ENCODE results near the gene SNRNP48. TPM values are rescaled to one million over a fixed set of nuclear protein-coding genes. Genes with fewer than 3 reads are reported as not detected.

SNRNP48 gene
- total RNA-seq, 1 experiment from 2014 or later = 26.2 TPM

DNA sequence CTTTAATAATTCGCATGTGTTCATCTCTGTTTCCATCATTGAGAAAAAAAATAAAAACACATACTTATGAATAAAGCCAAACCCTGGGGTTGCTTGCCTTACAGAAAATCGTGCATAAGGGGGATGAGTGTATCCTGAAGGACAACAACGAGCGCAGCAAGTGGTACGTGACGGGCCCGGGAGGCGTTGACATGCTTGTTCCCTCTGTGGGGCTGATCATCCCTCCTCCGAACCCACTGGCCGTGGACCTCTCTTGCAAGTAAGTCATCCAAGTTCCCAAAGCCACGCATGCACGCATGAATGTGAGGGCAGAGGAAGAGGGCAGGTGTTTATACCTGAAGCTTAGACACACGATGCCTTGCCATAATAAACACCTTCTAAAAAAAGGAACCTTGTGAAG is 20.9 kb upstream of the SNRNP48 start:
- Histone ChIP-seq H3K27me3 (ENCODE audit: insufficient read depth, low read length) (no peaks in the 10 kb centered on the region), H4K20me1 (ENCODE audit: insufficient read depth) (no peaks in the 10 kb centered on the region), H3K79me2 (ENCODE audit: insufficient read depth, low read length) (no peaks in the 10 kb centered on the region), H3K9me3 (ENCODE audit: control insufficient read depth in 1 of 2, insufficient read depth in 1 of 2, low read depth in 1 of 2, low read length in 2 of 2) (no peaks in the 10 kb centered on the region), H3K36me3 (ENCODE audit: control insufficient read depth in 1 of 2, insufficient read depth in 2 of 2, low read length in 2 of 2) (peaks cover 69 to 79% of the 10 kb centered on the region in 2 experiments), H3K4me2 (ENCODE audit: low read length) (no peak overlapping the region), H2AFZ (ENCODE audit: low read depth, low read length, poor library complexity, severe bottlenecking) (no peak overlapping the region), H3K9me2 (ENCODE audit: insufficient read depth) (no peaks in the 10 kb centered on the region), H3K27ac (ENCODE audit: low read depth, low read length) (no peak overlapping the region), H3K4me3 (replicated peaks in 1 of 2; ENCODE audit: low read depth in 1 of 2, low read length in 2 of 2) (no peak overlapping the region), H3K4me1 (ENCODE audit: control insufficient read depth in 1 of 2, insufficient read depth in 2 of 2, low read length in 2 of 2) (no peaks in the 10 kb centered on the region), H3K9ac (ENCODE audit: low read length) (no peak overlapping the region)
- RAD21 ChIA-PET (ENCODE audit: low non-redundant PET in 1 of 2, low total read pairs in 2 of 2, uncharacterized antibody in 2 of 2, unreplicated experiment in 2 of 2) = no interaction called here
- ATAC-seq = no peak
- intact Hi-C loops (cut with micrococcal nuclease) = no loop called here
- TF ChIP-seq, protein P1, sequence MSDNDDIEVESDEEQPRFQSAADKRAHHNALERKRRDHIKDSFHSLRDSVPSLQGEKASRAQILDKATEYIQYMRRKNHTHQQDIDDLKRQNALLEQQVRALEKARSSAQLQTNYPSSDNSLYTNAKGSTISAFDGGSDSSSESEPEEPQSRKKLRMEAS (IDR thresholded peaks at IDR 0.05) = no peak
- no peak for TF ChIP-seq TCF7L2 (IDR thresholded peaks at IDR 0.05; ENCODE audit: borderline replicate concordance, extremely low read depth, insufficient read depth, insufficient read length)
- no peak for TF ChIP-seq SRF (IDR thresholded peaks at IDR 0.05; ENCODE audit: low read depth)
- no peak for TF ChIP-seq ZNF274 (IDR thresholded peaks at IDR 0.05; ENCODE audit: low read depth, low read length)
- TF ChIP-seq, protein P2, sequence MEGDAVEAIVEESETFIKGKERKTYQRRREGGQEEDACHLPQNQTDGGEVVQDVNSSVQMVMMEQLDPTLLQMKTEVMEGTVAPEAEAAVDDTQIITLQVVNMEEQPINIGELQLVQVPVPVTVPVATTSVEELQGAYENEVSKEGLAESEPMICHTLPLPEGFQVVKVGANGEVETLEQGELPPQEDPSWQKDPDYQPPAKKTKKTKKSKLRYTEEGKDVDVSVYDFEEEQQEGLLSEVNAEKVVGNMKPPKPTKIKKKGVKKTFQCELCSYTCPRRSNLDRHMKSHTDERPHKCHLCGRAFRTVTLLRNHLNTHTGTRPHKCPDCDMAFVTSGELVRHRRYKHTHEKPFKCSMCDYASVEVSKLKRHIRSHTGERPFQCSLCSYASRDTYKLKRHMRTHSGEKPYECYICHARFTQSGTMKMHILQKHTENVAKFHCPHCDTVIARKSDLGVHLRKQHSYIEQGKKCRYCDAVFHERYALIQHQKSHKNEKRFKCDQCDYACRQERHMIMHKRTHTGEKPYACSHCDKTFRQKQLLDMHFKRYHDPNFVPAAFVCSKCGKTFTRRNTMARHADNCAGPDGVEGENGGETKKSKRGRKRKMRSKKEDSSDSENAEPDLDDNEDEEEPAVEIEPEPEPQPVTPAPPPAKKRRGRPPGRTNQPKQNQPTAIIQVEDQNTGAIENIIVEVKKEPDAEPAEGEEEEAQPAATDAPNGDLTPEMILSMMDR (IDR thresholded peaks at IDR 0.05 in 2 of 3, conservative IDR thresholded peaks at IDR 0.05 in 1 of 3; ENCODE audit: borderline replicate concordance in 1 of 3, insufficient read depth in 1 of 3, low read depth in 2 of 3, low read length in 2 of 3) = no peak
- no TSS peak for BruUV-seq (replicated peaks)
- POLR2A ChIA-PET = no interaction called here
- CTCF ChIA-PET = no interaction called here
- no peak for DNase-seq (ENCODE audit: low read depth, low spot score)

DNA sequence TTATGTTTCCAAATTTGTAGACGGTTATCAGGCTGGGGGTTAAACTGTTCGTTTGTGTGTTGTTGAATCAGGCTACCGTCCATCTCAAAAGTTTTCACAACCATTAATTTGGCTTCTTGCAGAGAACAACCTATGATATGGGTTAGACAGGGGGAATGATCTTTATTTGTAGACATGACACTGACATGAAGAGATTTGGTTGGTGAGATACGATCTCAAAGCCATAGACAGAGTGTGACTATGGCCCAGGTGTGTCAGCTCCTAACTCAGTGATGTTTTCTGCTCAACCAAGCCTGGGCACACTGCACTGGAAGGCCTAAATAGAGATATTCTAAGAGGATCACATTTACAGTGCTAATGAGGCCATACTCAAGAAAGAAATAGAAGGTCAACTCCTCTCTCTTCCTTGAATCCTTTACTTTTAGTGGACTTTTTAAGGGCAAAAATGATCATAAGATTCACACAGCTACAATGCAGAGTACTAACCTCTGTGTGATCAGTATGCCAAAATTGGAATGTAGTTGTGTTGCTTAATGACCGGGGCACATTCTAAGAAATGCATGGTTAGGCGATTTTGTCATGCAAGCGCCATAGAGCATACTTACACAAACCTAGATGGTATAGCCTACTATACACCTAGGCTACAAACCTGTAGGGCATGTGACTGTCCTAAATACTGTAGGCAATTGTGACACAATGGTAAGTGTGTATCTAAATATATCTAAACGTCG is 17.6 kb upstream of the SNRNP48 start:
- BruUV-seq (replicated peaks) = no TSS peak
- H2AFZ ChIP-seq (ENCODE audit: low read depth, low read length, poor library complexity, severe bottlenecking) = no peak overlapping the region
- peaks cover 79 to 80% of the 10 kb centered on the region in 2 experiments for H3K36me3 ChIP-seq (ENCODE audit: control insufficient read depth in 1 of 2, insufficient read depth in 2 of 2, low read length in 2 of 2)
- no peak overlapping the region for H3K9ac ChIP-seq (ENCODE audit: low read length)
- no peak overlapping the region for H3K4me2 ChIP-seq (ENCODE audit: low read length)
- ATAC-seq = no peak
- H3K9me3 ChIP-seq (ENCODE audit: control insufficient read depth in 1 of 2, insufficient read depth in 1 of 2, low read depth in 1 of 2, low read length in 2 of 2) = no peaks in the 10 kb centered on the region
- no peak overlapping the region for H3K27ac ChIP-seq (ENCODE audit: low read depth, low read length)
- no peaks in the 10 kb centered on the region for H3K27me3 ChIP-seq (ENCODE audit: insufficient read depth, low read length)
- ChIA-PET CTCF (no interaction called here), POLR2A (no interaction called here), RAD21 (ENCODE audit: low non-redundant PET in 1 of 2, low total read pairs in 2 of 2, uncharacterized antibody in 2 of 2, unreplicated experiment in 2 of 2) (no interaction called here)
- no peaks in the 10 kb centered on the region for H4K20me1 ChIP-seq (ENCODE audit: insufficient read depth)
- H3K4me1 ChIP-seq (ENCODE audit: control insufficient read depth in 1 of 2, insufficient read depth in 2 of 2, low read length in 2 of 2) = no peaks in the 10 kb centered on the region
- DNase-seq (ENCODE audit: low read depth, low spot score) = no peak
- no peaks in the 10 kb centered on the region for H3K9me2 ChIP-seq (ENCODE audit: insufficient read depth)
- no peaks in the 10 kb centered on the region for H3K79me2 ChIP-seq (ENCODE audit: insufficient read depth, low read length)
- H3K4me3 ChIP-seq (replicated peaks in 1 of 2; ENCODE audit: low read depth in 1 of 2, low read length in 2 of 2) = no peak overlapping the region
- intact Hi-C loops (cut with micrococcal nuclease) = no loop called here
- TF ChIP-seq EZH2 (IDR thresholded peaks at IDR 0.05) = no peak
- TF ChIP-seq, protein P3, sequence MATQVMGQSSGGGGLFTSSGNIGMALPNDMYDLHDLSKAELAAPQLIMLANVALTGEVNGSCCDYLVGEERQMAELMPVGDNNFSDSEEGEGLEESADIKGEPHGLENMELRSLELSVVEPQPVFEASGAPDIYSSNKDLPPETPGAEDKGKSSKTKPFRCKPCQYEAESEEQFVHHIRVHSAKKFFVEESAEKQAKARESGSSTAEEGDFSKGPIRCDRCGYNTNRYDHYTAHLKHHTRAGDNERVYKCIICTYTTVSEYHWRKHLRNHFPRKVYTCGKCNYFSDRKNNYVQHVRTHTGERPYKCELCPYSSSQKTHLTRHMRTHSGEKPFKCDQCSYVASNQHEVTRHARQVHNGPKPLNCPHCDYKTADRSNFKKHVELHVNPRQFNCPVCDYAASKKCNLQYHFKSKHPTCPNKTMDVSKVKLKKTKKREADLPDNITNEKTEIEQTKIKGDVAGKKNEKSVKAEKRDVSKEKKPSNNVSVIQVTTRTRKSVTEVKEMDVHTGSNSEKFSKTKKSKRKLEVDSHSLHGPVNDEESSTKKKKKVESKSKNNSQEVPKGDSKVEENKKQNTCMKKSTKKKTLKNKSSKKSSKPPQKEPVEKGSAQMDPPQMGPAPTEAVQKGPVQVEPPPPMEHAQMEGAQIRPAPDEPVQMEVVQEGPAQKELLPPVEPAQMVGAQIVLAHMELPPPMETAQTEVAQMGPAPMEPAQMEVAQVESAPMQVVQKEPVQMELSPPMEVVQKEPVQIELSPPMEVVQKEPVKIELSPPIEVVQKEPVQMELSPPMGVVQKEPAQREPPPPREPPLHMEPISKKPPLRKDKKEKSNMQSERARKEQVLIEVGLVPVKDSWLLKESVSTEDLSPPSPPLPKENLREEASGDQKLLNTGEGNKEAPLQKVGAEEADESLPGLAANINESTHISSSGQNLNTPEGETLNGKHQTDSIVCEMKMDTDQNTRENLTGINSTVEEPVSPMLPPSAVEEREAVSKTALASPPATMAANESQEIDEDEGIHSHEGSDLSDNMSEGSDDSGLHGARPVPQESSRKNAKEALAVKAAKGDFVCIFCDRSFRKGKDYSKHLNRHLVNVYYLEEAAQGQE (IDR thresholded peaks at IDR 0.05; ENCODE audit: low read depth) = no peak
- TF ChIP-seq ZNF274 (IDR thresholded peaks at IDR 0.05; ENCODE audit: low read depth, low read length) = no peak
- no peak for TF ChIP-seq POLR2A (IDR thresholded peaks at IDR 0.05; ENCODE audit: borderline replicate concordance, extremely low read depth, insufficient read depth, insufficient read length)
- TF ChIP-seq SRF (IDR thresholded peaks at IDR 0.05; ENCODE audit: low read depth) = no peak
- TF ChIP-seq, protein P4, sequence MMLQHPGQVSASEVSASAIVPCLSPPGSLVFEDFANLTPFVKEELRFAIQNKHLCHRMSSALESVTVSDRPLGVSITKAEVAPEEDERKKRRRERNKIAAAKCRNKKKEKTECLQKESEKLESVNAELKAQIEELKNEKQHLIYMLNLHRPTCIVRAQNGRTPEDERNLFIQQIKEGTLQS (IDR thresholded peaks at IDR 0.05) = no peak
- no peak for TF ChIP-seq SIN3A (IDR thresholded peaks at IDR 0.05; ENCODE audit: low read depth)
- TF ChIP-seq EZH2phosphoT487 (IDR thresholded peaks at IDR 0.05; ENCODE audit: borderline replicate concordance) = no peak
- no peak for TF ChIP-seq FOSL1 (IDR thresholded peaks at IDR 0.05; ENCODE audit: low read depth)
- TF ChIP-seq EGR1 (IDR thresholded peaks at IDR 0.05; ENCODE audit: low read depth) = no peak

All from HCT116 (cell line).